Stimulated activated CD8-positive, alpha-beta memory T cell treated with anti-CD3 and anti-CD28 coated beads, Interleukin-7, amount 100 ng/mL, for 1 hour (primary cell): ENCODE data around the gene SLC35D3.
"Not testable (repeated sequence)": the region's sequence is repeated elsewhere in the genome, so short reads cannot be mapped to it uniquely, and the experiment has no call there.

ENCODE experiments used
- DNase-seq, 2 donors: peaks; one replicate each; pipeline ENCODE4 v3.0.0-alpha.2; 2020; ENCODE audit warnings: low read depth in 2 of 2

The SLC35D3 gene

DNA sequence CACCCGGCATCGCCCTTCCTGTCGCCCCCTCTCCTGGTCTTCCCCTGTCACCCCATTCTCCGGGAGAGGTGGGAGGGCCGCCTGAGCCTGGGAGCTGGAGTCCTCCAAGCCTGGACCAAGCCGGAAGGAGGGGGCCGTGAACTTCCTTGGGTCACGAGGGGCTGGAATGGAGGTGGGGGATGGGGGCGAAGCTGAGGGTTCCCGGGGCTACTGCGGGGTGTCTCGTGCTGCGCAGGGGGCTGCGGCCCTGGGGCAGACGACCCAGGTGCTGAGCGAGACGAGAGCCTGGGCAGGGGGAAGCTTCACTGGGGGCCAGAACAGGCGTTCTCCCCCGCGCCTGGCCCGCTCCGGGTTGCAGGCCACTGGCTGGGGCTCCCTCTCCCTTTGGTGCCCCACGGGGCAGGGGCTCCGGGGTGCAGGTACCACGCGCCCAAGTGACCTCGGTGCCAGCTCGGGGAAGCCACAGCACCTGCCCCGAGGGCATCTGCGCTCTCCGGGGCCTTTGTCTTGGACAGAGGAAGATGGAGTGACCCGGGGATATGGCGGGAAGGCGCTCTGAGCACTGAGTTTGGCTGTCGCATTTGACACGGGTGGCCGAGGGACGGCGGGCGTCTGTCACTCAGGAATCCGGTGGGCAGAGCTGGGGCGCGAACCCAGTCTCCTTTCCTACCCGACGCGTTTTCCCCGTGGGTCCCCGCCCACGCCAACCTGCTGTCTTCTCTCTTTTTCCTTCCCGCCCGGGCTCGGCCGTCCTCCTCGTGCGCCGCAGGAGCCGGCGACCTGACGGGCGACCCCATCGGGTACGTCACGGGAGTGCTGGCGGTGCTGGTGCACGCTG lies 1.2 kb downstream of the SLC35D3 start:
- DNase-seq, result no peak

DNA sequence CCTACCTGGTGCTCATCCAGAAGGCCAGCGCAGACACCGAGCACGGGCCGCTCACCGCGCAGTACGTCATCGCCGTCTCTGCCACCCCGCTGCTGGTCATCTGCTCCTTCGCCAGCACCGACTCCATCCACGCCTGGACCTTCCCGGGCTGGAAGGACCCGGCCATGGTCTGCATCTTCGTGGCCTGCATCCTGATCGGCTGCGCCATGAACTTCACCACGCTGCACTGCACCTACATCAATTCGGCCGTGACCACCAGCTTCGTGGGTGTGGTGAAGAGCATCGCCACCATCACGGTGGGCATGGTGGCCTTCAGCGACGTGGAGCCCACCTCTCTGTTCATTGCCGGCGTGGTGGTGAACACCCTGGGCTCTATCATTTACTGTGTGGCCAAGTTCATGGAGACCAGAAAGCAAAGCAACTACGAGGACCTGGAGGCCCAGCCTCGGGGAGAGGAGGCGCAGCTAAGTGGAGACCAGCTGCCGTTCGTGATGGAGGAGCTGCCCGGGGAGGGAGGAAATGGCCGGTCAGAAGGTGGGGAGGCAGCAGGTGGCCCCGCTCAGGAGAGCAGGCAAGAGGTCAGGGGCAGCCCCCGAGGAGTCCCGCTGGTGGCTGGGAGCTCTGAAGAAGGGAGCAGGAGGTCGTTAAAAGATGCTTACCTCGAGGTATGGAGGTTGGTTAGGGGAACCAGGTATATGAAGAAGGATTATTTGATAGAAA lies 2.0 kb downstream of the SLC35D3 start:
- DNase-seq, result no peak

DNA sequence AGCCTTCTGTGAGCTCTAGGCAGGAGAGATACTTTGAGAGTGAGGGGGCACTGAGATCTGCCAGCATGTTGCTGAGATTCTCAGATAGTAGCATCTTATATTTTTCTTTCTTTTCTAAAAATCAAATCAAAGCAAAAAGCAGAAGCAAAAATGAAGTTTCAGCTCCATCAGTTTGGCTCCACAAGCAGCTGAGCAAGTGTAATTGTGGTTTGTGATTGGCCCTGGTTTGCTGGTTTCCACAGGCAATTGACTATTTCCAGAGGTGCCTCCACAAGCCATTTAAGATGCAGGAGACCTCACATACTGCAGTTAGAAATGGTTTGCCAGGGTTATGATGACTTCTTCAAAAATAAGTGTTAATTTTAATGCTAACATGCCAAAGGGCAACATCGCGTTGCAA lies 4.3 kb downstream of the SLC35D3 start:
- no peak for DNase-seq

DNA sequence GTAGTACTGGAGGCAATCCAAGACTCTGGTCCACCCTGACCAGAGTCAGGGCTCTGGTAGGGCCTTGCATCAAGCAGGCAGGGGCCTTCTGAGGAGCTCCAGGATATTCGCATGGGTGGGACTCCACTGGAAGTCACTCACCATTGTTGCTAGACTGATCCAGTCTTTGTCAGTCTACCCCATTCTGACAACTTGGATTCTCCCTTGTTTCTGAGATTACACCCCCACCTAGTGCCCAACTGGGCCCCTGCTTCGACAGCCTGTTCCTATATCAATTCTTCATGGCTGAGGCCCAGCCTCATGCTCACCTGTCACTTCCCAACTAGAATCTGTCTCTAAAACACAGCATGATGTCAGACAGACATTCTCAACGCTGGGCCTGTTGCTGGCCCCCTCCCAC lies 5.2 kb downstream of the SLC35D3 start:
- DNase-seq, result no peak

DNA sequence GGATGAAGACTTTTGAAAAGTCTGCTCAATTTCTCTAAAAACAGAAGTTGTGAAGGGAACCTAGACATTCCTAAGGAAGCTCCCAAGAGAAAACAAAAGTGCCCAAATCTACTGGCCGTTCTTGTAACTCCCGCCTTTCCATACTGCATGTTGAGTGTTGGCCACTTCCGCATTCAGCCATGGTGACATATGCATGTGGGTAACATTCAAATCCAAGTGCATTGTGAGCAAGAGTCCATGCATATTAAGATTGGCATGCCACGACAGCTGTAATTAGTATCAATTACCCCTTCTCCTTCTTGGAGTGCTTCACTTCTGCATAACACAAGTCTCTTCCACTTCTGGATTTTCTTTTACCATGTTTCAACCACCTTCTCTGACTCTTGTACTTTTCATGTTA lies 8.4 kb downstream of the SLC35D3 start:
- DNase-seq, result no peak

DNA sequence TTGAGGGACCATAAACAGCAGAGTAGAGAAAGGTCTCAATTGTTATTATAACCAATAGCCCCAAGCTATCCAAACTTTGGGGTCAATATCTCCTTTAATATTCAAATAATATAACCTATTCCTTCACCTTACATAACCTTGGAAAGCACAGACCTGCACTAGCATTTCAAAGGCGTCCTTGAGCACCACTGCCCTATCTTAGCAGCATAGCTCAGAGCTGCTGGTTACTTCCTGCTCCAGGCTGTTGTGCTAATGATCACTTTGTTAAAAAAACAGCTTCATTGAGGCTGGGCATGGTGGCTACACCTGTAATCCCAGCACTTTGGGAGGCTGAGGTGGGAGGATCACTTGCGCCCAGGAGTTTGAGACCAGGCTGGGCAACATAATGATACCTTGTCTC lies 10.5 kb downstream of the SLC35D3 start:
- DNase-seq, result no peak

DNA sequence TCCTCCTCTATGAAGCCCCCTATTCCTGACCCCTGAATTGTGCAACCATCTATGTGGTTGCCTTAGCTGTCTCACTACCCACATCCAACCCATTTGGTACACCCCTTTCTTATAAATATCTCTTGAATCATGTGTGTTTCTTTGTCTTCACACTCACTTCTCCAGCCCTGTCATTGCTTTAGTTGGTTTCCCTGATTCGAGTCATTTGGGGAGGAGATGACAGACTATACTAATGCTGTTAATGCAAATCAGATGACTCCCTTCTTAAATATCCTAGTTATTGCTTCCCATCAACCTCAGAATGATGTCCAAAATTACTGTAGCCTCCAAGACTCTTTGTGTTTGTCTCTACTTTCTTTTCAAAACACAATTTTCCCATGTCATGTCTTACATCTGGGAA lies 23.0 kb downstream of the SLC35D3 start:
- no peak for DNase-seq

DNA sequence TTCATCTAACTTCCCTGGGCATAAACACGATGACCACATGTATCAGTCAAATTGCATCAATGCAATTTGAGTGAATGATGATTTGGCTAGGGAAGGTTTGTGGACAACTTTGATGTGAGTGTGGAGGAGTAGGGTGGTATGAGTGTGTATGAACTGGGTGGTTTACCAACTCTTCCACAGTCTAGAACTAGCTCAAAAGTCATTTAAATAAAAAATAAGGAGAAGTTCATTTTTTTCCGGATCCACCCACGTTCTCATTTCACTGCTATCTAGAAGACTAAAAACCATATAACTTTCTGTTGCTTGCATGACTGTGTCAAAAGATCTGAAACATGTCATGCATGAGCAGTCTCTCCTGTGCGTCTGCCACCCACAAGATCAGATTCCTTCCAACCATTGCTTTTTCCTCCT lies 23.6 kb downstream of the SLC35D3 start:
- no peak for DNase-seq

DNA sequence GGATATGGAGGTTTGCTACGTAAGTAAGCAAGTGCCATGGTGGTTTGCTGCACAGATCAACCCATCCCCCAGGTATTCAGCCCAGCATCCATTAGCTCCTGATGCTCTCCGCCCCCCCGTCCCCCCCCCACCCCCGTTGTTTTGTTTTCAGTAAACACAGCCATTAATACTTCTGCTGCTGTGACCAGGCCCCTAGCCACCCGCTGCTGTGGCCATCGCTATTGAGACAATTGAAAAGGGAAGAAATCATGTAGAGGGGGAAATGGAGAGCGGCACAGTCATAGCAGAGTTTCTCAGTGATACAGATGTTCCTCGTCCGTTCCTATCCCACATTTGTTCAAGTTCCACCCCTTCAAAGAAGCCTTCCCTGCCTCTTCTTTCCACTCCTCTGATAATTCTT lies 24.9 kb downstream of the SLC35D3 start:
- DNase-seq, result no peak

DNA sequence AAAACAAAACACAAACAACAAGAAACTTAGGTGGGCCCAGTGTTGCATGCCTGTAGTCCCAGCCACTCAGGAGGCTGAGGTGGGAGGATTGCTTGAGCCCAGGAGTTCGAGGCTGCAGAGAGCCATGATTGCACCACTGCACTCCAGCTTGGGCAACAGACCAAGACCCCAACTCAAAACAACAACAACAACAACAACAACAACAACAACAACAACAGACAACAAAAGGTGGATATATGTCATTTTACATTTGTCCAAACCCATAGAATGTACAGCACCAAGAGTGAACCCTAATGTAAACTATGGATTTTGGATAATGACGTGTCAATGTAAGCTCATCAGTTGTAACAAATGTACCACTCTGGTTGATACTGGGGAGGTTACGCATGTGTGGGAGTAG lies 27.9 kb downstream of the SLC35D3 start:
- DNase-seq, result not testable (repeated sequence)

DNA sequence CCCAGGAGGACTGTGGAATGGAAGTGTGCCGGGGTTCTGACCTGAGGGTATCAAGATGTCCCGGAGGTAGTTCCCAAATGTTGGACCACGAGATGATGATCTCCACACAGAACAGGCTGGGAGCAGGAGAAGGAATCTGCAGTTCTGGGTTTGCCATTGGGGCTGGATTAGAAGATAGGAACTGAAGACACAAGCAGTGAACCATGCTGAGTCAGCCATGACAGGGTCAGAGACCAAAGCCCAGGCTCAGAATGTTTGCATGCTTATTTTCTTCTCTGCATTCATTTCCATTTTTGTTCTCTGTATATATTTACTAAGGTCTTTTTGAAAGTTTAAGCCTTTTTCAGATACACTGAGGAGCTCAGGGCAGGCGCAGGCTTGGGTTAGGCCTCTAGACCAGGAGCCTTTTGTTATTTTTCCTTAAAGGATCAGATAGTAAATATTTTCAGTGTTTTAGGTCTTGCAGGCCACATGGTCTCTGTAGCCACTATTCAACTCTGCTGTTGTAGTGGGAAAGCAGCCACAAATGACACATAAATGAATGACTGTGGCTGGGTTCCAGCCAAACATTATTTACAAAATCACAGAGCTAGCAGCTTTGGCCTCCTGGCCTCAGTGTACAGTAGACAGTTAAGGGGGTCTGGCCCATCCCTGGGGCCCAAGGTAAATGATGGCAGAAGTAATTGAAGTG lies 28.5 kb downstream of the SLC35D3 start:
- no peak for DNase-seq

DNA sequence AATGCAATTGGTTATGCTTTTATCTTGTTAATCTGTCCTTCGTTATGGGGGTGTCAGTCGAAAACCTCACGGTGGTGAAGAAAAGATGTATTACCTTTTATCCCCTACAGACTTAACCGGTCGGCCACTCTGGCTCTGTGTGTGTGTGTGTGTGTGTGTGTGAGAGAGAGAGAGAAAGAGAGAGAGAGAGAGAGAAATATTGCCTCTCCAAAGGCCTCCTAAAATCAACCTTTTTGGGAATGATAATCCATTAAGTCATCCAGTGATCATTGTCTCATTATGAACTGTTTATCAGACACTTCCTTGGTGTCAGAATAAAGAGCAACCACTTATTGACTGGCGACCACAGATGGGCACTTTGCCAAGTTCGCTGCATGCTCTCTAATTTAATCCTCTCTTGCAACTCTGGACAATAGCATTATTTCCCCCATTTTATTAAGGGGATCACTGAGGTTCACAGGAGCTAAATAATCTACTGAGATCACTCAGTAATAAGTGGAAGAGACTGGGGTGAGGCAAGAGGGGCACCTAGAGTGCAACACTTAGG lies 30.7 kb downstream of the SLC35D3 start:
- no peak for DNase-seq

DNA sequence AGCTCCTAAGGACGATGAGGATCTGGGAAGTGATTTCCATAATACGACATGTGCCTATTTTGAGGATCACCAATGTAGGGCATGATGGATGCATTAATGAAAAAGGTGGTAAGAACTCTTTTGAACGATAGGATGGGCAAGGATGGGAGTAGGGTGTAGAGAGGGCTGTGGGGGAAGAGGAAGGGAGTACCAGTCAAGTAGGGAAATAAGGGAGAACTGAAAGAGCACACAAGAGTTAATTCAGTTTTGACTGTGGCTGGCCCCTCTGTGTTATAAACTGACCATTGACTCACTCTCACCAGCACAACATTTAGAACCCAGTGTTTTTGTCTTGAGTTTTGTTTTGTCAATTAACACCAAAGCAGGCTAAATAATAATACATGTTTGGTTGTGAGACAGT lies 33.0 kb downstream of the SLC35D3 start:
- no peak for DNase-seq

DNA sequence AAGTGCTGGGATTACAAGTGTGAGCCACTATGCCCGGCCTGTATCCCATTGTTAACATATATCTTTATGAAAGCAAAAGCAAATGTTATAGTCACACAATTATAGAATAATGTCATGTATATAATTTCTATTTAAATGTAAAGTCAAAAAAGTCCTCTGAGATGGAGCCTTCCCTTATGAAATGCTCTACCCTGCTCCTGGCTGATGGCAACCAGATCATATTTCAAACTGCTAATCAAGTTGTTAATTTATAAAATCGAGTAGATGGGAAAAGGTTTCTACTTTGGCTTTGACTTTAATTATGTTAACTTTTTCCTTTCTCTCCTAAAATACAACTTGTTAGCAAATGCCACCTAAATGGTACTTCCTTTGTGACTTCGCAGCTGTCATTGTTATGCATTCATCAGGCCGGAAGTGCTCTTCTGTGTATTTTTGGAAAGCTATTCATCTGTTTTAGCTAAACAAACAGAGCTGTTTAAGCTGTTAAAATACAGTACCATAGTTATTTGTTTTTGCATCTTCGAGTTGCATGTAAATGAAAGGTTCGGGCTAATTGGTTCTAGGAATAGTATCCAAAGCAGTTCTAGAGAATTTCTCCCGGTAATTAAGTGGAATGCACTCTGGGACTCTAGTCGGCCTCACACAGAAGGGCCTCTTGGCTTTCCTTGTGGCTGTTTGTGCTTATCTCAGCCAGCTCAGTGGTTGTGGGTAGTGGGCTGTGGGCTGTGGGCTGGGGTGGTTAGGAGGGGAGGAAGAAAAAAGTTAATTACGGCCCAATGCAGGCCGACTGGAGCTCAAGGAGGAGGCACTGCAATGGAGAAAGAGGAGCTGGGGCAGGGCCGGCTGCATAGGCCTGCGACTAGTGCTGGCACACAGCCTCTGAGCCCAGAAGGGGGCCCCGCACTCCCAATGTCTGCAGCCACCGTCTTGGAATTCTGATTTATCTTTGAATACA lies 34.8 kb downstream of the SLC35D3 start:
- no peak for DNase-seq

DNA sequence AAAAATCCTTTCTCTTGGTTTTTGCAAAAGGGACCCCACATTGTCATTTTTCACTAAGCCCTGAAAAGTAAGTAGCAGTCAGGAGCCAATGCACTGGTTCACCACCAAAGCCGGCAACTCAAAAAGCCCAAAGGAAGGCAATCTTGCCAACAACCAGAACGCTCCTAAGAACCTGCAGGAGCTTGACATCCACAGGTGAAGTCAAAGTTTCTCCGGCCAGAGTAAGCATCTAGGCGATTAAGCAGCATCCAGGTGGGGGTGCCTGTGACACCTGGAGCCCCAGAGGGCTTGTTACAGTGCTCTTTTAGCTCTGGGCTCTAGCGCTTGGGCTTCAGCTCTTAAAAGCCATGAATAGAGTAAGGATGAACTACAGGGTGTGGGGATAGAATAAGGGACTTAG lies 36.1 kb downstream of the SLC35D3 start:
- DNase-seq, result no peak

DNA sequence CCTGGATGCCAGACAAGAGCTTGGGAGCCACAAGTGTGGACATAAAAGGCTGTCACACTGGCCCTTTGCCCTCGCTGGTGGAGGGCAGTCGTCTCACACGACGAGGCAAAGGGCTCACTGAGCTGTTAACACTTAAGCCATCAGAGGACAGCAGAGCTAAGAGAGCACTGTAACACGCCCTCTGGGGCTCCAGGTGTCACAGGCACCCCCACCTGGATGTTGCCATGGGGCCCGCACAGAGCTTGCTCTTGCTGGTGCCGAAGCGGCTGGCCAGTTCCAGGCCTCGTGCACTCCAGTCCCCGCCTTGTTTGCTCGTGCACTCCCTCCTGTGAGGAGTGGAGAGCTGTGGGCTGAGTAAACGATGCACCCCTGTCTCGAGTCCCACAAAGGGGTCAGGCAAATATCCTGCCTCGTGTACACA lies 37.4 kb downstream of the SLC35D3 start:
- DNase-seq, result no peak

DNA sequence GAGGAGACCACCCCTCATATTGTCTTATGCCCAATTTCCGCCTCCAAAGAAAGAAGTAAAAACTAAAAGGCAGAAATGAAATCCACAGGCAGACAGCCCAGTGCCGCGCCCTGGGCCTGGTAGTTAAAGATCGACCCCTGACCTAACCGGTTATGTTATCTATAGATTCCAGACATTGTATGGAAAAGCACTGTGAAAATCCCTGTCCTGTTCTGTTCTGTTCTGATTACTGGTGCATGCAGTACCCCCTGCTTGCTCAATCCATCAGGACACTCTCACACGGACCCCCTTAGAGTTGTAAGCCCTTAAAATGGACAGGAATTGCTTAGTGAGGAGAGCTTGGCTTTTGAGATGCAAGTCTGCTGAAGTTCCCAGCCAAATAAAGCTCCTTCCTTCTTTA lies 37.8 kb downstream of the SLC35D3 start:
- not testable (repeated sequence) for DNase-seq

DNA sequence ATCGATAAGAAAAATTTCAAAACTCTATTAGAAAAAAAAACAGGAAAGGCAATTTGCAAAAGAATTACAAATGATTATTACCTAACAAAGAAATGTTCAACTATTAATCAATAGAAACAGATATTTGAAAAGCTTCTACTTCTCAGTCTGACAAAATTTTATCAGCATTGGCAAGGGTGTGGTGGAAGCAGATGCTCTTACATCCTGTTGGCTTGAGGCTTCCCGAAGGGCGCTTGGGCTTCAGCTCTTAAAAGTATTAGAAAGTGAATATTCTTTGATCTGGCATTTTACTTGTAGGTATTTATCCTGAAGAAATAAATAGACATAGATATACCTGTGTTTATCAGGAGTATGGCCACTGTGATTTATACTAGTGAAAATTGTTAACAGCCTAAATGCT lies 38.7 kb downstream of the SLC35D3 start:
- no peak for DNase-seq

DNA sequence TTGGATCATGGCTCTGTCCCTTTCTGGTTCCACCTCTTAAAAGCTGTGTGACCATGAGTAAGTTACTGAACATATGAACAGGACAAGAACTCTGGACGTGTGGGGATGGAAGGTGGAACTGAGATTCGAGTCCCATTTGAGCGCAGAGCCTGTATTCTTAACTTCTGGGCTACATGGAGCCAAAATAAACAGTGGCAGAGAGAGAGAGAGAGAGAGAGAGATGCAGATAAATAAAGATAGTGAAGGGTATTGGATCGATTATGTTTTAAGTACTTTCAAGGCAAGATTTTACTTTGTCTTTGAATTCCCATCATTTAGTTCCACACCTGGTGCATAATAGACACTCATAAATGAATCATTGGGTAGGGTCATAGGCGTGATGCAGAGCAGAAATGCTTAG lies 39.7 kb downstream of the SLC35D3 start:
- DNase-seq, result no peak

DNA sequence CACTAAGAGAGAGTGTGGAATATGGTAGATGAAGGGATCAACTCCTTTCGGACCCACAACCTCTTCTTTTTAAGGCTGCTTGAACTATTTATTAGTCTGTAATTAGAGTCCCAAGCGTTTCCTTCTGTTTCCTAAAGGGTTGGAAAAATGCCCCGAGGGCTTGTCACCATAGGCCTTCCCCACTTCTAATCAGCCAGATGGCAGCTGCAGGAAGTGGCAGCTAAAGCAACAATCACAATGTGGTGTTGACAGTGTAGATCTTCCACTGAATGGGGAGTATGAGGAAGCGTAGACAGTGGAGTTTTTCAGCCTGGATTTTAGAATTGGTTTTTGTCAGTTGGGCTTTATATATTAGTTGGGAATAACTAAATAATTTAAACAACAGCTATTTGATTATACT lies 40.6 kb downstream of the SLC35D3 start:
- no peak for DNase-seq

DNA sequence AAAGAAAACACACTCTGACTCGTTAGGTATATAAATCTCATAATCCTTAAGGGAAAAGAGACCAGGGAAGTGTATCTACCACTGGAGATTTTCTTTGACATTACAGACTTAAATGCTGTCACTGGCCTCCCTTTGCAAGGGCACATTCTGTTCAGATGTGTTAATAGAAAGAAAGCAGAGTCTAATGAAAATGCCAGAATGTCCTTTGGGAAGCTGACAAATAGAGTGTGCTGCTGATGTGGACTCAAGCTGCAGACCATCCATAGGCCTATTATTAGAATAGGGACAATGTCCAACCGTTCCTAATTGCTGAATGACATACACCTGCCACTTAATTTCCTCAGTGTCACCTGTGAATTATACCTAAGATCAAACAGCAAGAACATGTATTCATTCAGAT lies 41.2 kb downstream of the SLC35D3 start:
- DNase-seq, result no peak
